Natural killer cell (primary cell): Measurements from ENCODE around the gene EFCC1. TPM values are rescaled to one million over a fixed set of nuclear protein-coding genes. Genes with fewer than 3 reads are reported as not detected.
A peak's percentile ranks its signal among the peaks of the same experiment; 100 is the strongest.

Experiments
- ATAC-seq, 3 donors: fragments of 150-1000 bp in 2 of 3; fragments of 200-7000 bp in 1 of 3; cut with Tn5 transposase; 1 replicate in 1 of 3; 2 replicates in 2 of 3; pipeline ENCODE4 v1.10.0; 2021; ENCODE audit warnings: mild to moderate bottlenecking in 2 of 3, moderate library complexity in 2 of 3
- DNase-seq, 2 donors: peaks; one replicate each; pipeline versions ENCODE4 v3.0.0 to v3.0.0-alpha.2; 2013 to 2021; ENCODE audit warnings: mixed read lengths in 1 of 2
- H3K27ac ChIP-seq: one replicate; pipeline ENCODE4 v1.5.1; 2013; ENCODE audit warnings: mild to moderate bottlenecking, low read length
- H3K27me3 ChIP-seq: one replicate; pipeline ENCODE4 v1.6.1; 2013; ENCODE audit warnings: low read length; ENCODE audit not compliant: control insufficient read depth, insufficient read depth
- H3K36me3 ChIP-seq: one replicate; pipeline ENCODE4 v1.6.1; 2013; ENCODE audit warnings: low read length; ENCODE audit not compliant: control insufficient read depth, insufficient read depth
- H3K4me1 ChIP-seq: one replicate; pipeline ENCODE4 v1.6.1; 2013; ENCODE audit warnings: low read length; ENCODE audit not compliant: control insufficient read depth, insufficient read depth
- H3K4me3 ChIP-seq: one replicate; pipeline ENCODE4 v1.5.1; 2013; ENCODE audit warnings: low read length
- H3K9me3 ChIP-seq: one replicate; pipeline ENCODE4 v1.6.1; 2013; ENCODE audit warnings: low read length; ENCODE audit not compliant: control insufficient read depth, insufficient read depth
- H3K27ac Mint-ChIP-seq, 2 donors: one replicate each; pipeline ENCODE4 v1.8.0; 2022; ENCODE audit warnings: mild to moderate bottlenecking in 2 of 2, mixed read lengths in 2 of 2, moderate library complexity in 1 of 2
- H3K27me3 Mint-ChIP-seq, 2 donors: one replicate each; pipeline ENCODE4 v1.8.0; 2022; ENCODE audit warnings: low read depth in 2 of 2, mixed read lengths in 2 of 2
- H3K36me3 Mint-ChIP-seq: one replicate; pipeline ENCODE4 v1.8.0; 2022; ENCODE audit warnings: mixed read lengths
- H3K4me1 Mint-ChIP-seq, 2 donors: one replicate each; pipeline ENCODE4 v1.8.0; 2022; ENCODE audit warnings: mixed read lengths in 2 of 2
- H3K4me3 Mint-ChIP-seq: one replicate; pipeline ENCODE4 v1.8.0; 2022; ENCODE audit warnings: mild to moderate bottlenecking, moderate library complexity, mixed read lengths
- H3K9me3 Mint-ChIP-seq, 2 donors: one replicate each; pipeline ENCODE4 v1.8.0; 2022; ENCODE audit warnings: mixed read lengths in 2 of 2
- WGBS: methylation state at CpG from one replicate; pipeline ENCODE4 v1.1.7; 2013; ENCODE audit warnings: missing lambda C conversion rate; ENCODE audit not compliant: insufficient coverage; 5-methylcytosine and 5-hydroxymethylcytosine counted together
- intact Hi-C: fragments of 100-400 bp; cut with micrococcal nuclease; formaldehyde crosslinking; loops from one replicate; pipeline ENCODE4 v1.14.2; 2022
- total RNA-seq, 4 donors: library from RNA; stranded (reverse); fragments of 120-200 nt in 1 of 4; gene quantifications; one replicate each; pipeline versions ENCODE4 v1.2.3 to v1.2.4, GENCODE V29; 2013 to 2022
- TF ChIP-seq, protein P1 (sequence below): fragments of 200-600 bp; IDR thresholded peaks from one replicate; pipeline ENCODE4 v1.8.0; 2022; ENCODE audit warnings: antibody characterized with exemption

EFCC1 gene
- total RNA-seq, 3 donors from 2014 or later (not counting 1 experiment from before 2014, with no cell fraction given) = 0.28 to 0.70 TPM; not detected in 1

DNA sequence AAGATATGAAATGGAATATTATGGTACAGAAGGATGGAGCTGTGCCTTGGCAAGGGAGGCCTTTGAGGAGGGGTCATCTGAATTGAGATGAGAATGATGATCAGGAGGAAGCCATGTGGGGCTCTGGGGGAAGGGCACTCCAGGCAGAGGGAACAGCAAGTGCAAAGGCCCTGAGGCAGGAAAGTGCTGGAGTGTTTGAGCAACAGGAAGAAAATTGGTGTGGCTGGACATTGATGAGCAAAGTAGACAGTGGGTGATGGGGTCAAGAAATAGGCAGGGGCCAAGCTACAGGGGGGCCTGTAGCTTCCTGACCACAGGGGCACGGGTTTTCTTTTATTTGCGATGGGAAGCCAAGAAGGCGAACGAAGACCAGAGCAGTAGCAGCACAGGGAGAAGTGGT lies 56.1 kb downstream of the EFCC1 start:
- H3K4me1 Mint-ChIP-seq = peaks cover 8 to 9% of the 10 kb centered on the region in 2 donors
- no peak for DNase-seq
- Histone ChIP-seq H3K4me1 (peaks cover 9% of the 10 kb centered on the region), H3K36me3 (no peaks in the 10 kb centered on the region), H3K27ac (no peak overlapping the region), H3K4me3 (no peak overlapping the region), H3K9me3 (no peaks in the 10 kb centered on the region), H3K27me3 (no peaks in the 10 kb centered on the region)
- intact Hi-C loops = no loop called here
- no peak for ATAC-seq
- TF ChIP-seq, protein P1, sequence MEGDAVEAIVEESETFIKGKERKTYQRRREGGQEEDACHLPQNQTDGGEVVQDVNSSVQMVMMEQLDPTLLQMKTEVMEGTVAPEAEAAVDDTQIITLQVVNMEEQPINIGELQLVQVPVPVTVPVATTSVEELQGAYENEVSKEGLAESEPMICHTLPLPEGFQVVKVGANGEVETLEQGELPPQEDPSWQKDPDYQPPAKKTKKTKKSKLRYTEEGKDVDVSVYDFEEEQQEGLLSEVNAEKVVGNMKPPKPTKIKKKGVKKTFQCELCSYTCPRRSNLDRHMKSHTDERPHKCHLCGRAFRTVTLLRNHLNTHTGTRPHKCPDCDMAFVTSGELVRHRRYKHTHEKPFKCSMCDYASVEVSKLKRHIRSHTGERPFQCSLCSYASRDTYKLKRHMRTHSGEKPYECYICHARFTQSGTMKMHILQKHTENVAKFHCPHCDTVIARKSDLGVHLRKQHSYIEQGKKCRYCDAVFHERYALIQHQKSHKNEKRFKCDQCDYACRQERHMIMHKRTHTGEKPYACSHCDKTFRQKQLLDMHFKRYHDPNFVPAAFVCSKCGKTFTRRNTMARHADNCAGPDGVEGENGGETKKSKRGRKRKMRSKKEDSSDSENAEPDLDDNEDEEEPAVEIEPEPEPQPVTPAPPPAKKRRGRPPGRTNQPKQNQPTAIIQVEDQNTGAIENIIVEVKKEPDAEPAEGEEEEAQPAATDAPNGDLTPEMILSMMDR = no peak
- H3K4me3 Mint-ChIP-seq = no peak overlapping the region
- H3K27ac Mint-ChIP-seq = no peak overlapping the region
- no peaks in the 10 kb centered on the region for H3K36me3 Mint-ChIP-seq
- H3K27me3 Mint-ChIP-seq = no peaks in the 10 kb centered on the region
- WGBS = 90% methylated on average over 4 of the region's 4 CpGs
- no peaks in the 10 kb centered on the region for H3K9me3 Mint-ChIP-seq

DNA sequence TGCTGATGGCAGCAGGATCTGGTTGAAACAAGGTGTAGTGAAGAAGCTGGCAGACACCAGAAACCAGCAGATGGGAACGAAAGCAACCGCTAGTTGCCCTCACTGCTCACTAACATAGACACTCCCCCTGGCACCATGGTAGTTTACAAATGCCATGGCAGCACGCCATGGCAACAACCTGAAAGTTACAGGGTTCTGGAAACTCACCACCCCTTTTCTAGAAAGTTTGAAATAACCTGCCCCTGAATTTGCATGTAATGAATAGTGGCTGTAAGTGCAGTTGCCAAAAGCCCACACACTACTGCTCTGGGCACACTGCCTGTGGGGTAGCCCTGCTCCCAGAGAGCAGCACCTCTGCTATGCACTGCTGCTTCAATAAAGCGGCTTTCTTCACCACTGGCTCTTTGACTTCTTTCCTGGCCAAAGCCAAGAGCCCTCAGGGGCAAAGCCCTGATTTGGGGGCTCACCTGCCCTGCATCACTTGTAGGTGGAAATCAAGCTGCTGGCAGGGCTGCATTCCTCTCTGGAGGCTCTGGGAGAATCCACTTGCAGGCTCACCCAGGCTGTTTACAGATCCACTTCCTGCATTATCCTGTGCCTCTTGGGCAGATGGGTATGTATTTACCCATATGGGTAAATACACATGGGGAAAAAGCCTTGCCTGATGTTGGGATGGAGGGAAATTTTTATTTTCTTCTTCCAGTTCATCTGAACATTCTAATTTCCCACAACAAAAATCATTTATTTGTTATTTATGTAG lies 57.5 kb downstream of the EFCC1 start:
- peak in 1 of 2 donors; percentile 47 for DNase-seq
- no peaks in the 10 kb centered on the region for H3K36me3 ChIP-seq
- TF ChIP-seq, protein P1 = no peak
- no peaks in the 10 kb centered on the region for H3K27me3 Mint-ChIP-seq
- no peaks in the 10 kb centered on the region for H3K36me3 Mint-ChIP-seq
- peaks cover 3% of the 10 kb centered on the region in 2 donors for H3K4me1 Mint-ChIP-seq
- no peak for ATAC-seq
- H3K27ac ChIP-seq = no peak overlapping the region
- no peak overlapping the region for H3K4me3 Mint-ChIP-seq
- H3K4me3 ChIP-seq = no peak overlapping the region
- no peaks in the 10 kb centered on the region for H3K9me3 Mint-ChIP-seq
- intact Hi-C loops = no loop called here
- 52% methylated on average over 4 of the region's 4 CpGs for WGBS
- H3K27me3 ChIP-seq = no peaks in the 10 kb centered on the region
- no peak overlapping the region for H3K27ac Mint-ChIP-seq
- peaks cover 4% of the 10 kb centered on the region for H3K4me1 ChIP-seq
- no peaks in the 10 kb centered on the region for H3K9me3 ChIP-seq

DNA sequence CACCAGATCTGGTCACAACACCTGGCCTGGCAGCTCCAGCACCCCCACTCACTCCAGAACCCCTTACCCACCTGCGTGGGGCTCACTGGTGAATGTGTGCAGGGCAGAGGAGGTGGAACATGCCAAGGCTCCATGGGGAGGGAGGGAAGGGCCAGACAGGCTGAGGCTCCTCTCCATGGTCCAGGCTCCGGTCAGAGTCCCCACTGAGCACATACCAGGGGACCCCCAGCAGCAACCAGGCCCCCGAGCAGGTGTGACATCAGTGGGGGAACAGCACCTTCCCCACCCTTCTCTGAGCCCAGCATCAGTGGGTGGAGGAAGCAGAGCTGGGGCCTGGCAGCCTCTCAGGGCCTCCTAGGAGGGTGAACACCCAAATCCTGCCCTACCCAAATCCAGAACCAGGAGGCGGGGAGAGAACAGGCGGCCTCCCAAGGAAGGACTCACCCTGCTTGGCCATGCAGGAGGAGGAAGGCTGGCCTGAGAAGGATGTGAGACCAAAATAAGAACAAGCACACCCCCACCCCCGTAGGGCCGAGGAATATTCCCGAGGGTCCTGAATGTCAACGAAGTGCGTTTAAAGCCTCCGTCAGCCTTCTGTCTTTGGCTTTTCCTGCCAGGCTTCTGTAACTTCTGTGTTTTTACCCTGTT lies 58.3 kb downstream of the EFCC1 start:
- 78% methylated on average over 10 of the region's 11 CpGs for WGBS
- Mint-ChIP-seq H3K4me1 (no peaks in the 10 kb centered on the region), H3K9me3 (no peaks in the 10 kb centered on the region), H3K27ac (no peak overlapping the region), H3K27me3 (no peaks in the 10 kb centered on the region), H3K4me3 (no peak overlapping the region), H3K36me3 (no peaks in the 10 kb centered on the region)
- intact Hi-C loops = no loop called here
- no peaks in the 10 kb centered on the region for H3K27me3 ChIP-seq
- no peak overlapping the region for H3K4me3 ChIP-seq
- H3K36me3 ChIP-seq = no peaks in the 10 kb centered on the region
- TF ChIP-seq, protein P1 = no peak
- ATAC-seq = no peak
- no peaks in the 10 kb centered on the region for H3K9me3 ChIP-seq
- no peak overlapping the region for H3K27ac ChIP-seq
- H3K4me1 ChIP-seq = no peaks in the 10 kb centered on the region
- no peak for DNase-seq
